Neutrophil (primary cell): ENCODE measurements around the gene CNOT10.

Experiments used
- H3K27ac ChIP-seq: fragments of 200-600 bp; sonication (generic); 2 replicates; pipeline ENCODE4 v1.5.1; 2016; ENCODE audit warnings: mild to moderate bottlenecking, moderate library complexity
- H3K27me3 ChIP-seq: fragments of 200-600 bp; sonication (generic); 2 replicates; pipeline ENCODE4 v1.6.0; 2016; ENCODE audit warnings: mild to moderate bottlenecking
- H3K36me3 ChIP-seq: fragments of 200-600 bp; sonication (generic); 2 replicates; pipeline ENCODE4 v1.5.1; 2017
- H3K4me1 ChIP-seq, 2 experiments: fragments of 200-600 bp in 1 of 2; sonication (generic) in 1 of 2; 1 replicate in 1 of 2; 2 replicates in 1 of 2; pipeline versions ENCODE4 v1.5.1 to v1.6.1; 2013 to 2016; ENCODE audit warnings: low read depth in 1 of 2, low read length in 1 of 2, mild to moderate bottlenecking in 1 of 2, moderate library complexity in 1 of 2; ENCODE audit not compliant: control insufficient read depth in 1 of 2, insufficient read depth in 1 of 2
- H3K4me3 ChIP-seq, 2 experiments: fragments of 200-600 bp in 1 of 2; sonication (generic) in 1 of 2; 1 replicate in 1 of 2; 2 replicates in 1 of 2; pipeline ENCODE4 v1.5.1; 2013 to 2016; ENCODE audit warnings: low read depth in 1 of 2, low read length in 1 of 2, mild to moderate bottlenecking in 1 of 2, moderate library complexity in 1 of 2
- H3K9me3 ChIP-seq: fragments of 200-600 bp; sonication (generic); 2 replicates; pipeline ENCODE4 v1.5.1; 2016
- CTCF ChIP-seq: fragments of 200-600 bp; sonication (generic); IDR thresholded peaks from 2 replicates; pipeline ENCODE4 v1.5.1; 2016; ENCODE audit warnings: antibody characterized with exemption

The CNOT10 gene

GRCh38 chr3:32817257-32817557 lies 132.2 kb downstream of the CNOT10 start:
- H3K36me3 ChIP-seq = no peaks in the 10 kb centered on the region
- TF ChIP-seq CTCF = no peak
- H3K27ac ChIP-seq = no peak overlapping the region
- peaks cover 82% of the 10 kb centered on the region for H3K27me3 ChIP-seq
- no peaks in the 10 kb centered on the region for H3K9me3 ChIP-seq
- peaks cover 49 to 51% of the 10 kb centered on the region in 2 experiments for H3K4me1 ChIP-seq
- H3K4me3 ChIP-seq = peak overlapping the region; percentile 62 to 63

- Histone ChIP-seq H3K27ac (no peak within 1 kb of the TSS), H3K27me3 (peaks cover 87% of the 10 kb centered on the region), H3K4me3 (peak within 1 kb of the TSS; percentile 62 to 63)
Measured at GRCh38 chr3:32817558-32818228, 132.7 kb downstream of the CNOT10 start, which contains the start of gene TRIM71. Gene TRIM71, plus strand, starts transcription at chr3:32817997. Its CDS starts 84 bp downstream, at chr3:32818081.

GRCh38 chr3:32818229-32818969 lies 133.4 kb downstream of the CNOT10 start:
- peak overlapping the region; percentile 36 to 62 for H3K4me3 ChIP-seq

More at GRCh38 chr3:32817558-32818228, 132.7 kb downstream of the CNOT10 start, which contains the start of gene TRIM71:
- no peaks in the 10 kb centered on the region for H3K36me3 ChIP-seq
- H3K4me1 ChIP-seq = peaks cover 49 to 51% of the 10 kb centered on the region in 2 experiments
- H3K9me3 ChIP-seq = no peaks in the 10 kb centered on the region
- TF ChIP-seq CTCF = no peak

GRCh38 chr3:32818970-32819511 lies 134.1 kb downstream of the CNOT10 start:
- Histone ChIP-seq H3K9me3 (no peaks in the 10 kb centered on the region), H3K4me3 (peak overlapping the region in 1 of 2 experiments; percentile 36), H3K27ac (no peak overlapping the region), H3K36me3 (no peaks in the 10 kb centered on the region), H3K4me1 (peaks cover 46 to 48% of the 10 kb centered on the region in 2 experiments), H3K27me3 (peaks cover 95% of the 10 kb centered on the region)
- no peak for TF ChIP-seq CTCF

More at GRCh38 chr3:32818229-32818969, 133.4 kb downstream of the CNOT10 start:
- TF ChIP-seq CTCF = no peak
- Histone ChIP-seq H3K27me3 (peaks cover 90% of the 10 kb centered on the region), H3K9me3 (no peaks in the 10 kb centered on the region), H3K36me3 (no peaks in the 10 kb centered on the region), H3K4me1 (peaks cover 49 to 51% of the 10 kb centered on the region in 2 experiments), H3K27ac (no peak overlapping the region)

- H3K9me3 ChIP-seq = no peaks in the 10 kb centered on the region
- peaks cover 92% of the 10 kb centered on the region for H3K27me3 ChIP-seq
- H3K4me1 ChIP-seq = peaks cover 39 to 41% of the 10 kb centered on the region in 2 experiments
- no peak overlapping the region for H3K27ac ChIP-seq
- H3K36me3 ChIP-seq = no peaks in the 10 kb centered on the region
- H3K4me3 ChIP-seq = no peak overlapping the region
- TF ChIP-seq CTCF = no peak
Measured at GRCh38 chr3:32819551-32820348, 134.8 kb downstream of the CNOT10 start.
